HL-60 (cell line): Measurements from ENCODE around the gene ADAMTS15.
A peak's percentile ranks its signal among the peaks of the same experiment; 100 is the strongest.

ENCODE experiments used
- DNase-seq, 2 experiments: peaks; one replicate each; pipeline ENCODE4 v3.0.0-alpha.2; 2010 to 2020; ENCODE audit warnings: low read depth in 1 of 2, low spot score in 1 of 2
- H3K27ac ChIP-seq: fragments of 250-450 bp; sonication (Bioruptor Pico); replicated peaks from 2 replicates; pipeline ENCODE4 v1.5.1; 2020; ENCODE audit warnings: mild to moderate bottlenecking, moderate library complexity
- H3K27me3 ChIP-seq: fragments of 250-450 bp; sonication (Bioruptor Pico); 2 replicates; pipeline ENCODE4 v1.5.1; 2021; ENCODE audit warnings: mild to moderate bottlenecking, moderate library complexity; ENCODE audit not compliant: insufficient read depth, poor library complexity, severe bottlenecking
- H3K4me3 ChIP-seq: replicated peaks from 2 replicates; pipeline ENCODE4 v1.5.1; 2011; ENCODE audit warnings: mild to moderate bottlenecking, control low read depth, low read length; ENCODE audit not compliant: insufficient read depth
- CTCF ChIP-seq: IDR thresholded peaks from one replicate; pipeline ENCODE4 v1.5.1; 2011; ENCODE audit warnings: low read length, control low read depth, inconsistent platforms; ENCODE audit not compliant: insufficient read depth
- GABPA ChIP-seq: IDR thresholded peaks from 2 replicates; pipeline ENCODE4 v1.6.1; 2012; ENCODE audit warnings: low read depth
- POLR2AphosphoS5 ChIP-seq: IDR thresholded peaks from 2 replicates; pipeline ENCODE4 v1.6.1; 2012; ENCODE audit warnings: low read depth
- REST ChIP-seq: IDR thresholded peaks from 2 replicates; pipeline ENCODE4 v1.6.1; 2012; ENCODE audit warnings: low read depth; ENCODE audit not compliant: insufficient replicate concordance
- SPI1 ChIP-seq: IDR thresholded peaks from 2 replicates; pipeline ENCODE4 v1.6.1; 2012; ENCODE audit warnings: low read depth, mild to moderate bottlenecking, borderline replicate concordance
- long read RNA-seq: library from polyadenylated mRNA; unstranded; transcript quantifications from one replicate; pipeline ENCODE4 v2.0.0, GENCODE V29; 2020

The ADAMTS15 gene, protein sequence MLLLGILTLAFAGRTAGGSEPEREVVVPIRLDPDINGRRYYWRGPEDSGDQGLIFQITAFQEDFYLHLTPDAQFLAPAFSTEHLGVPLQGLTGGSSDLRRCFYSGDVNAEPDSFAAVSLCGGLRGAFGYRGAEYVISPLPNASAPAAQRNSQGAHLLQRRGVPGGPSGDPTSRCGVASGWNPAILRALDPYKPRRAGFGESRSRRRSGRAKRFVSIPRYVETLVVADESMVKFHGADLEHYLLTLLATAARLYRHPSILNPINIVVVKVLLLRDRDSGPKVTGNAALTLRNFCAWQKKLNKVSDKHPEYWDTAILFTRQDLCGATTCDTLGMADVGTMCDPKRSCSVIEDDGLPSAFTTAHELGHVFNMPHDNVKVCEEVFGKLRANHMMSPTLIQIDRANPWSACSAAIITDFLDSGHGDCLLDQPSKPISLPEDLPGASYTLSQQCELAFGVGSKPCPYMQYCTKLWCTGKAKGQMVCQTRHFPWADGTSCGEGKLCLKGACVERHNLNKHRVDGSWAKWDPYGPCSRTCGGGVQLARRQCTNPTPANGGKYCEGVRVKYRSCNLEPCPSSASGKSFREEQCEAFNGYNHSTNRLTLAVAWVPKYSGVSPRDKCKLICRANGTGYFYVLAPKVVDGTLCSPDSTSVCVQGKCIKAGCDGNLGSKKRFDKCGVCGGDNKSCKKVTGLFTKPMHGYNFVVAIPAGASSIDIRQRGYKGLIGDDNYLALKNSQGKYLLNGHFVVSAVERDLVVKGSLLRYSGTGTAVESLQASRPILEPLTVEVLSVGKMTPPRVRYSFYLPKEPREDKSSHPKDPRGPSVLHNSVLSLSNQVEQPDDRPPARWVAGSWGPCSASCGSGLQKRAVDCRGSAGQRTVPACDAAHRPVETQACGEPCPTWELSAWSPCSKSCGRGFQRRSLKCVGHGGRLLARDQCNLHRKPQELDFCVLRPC
- long read RNA-seq = 0 reads

DNA sequence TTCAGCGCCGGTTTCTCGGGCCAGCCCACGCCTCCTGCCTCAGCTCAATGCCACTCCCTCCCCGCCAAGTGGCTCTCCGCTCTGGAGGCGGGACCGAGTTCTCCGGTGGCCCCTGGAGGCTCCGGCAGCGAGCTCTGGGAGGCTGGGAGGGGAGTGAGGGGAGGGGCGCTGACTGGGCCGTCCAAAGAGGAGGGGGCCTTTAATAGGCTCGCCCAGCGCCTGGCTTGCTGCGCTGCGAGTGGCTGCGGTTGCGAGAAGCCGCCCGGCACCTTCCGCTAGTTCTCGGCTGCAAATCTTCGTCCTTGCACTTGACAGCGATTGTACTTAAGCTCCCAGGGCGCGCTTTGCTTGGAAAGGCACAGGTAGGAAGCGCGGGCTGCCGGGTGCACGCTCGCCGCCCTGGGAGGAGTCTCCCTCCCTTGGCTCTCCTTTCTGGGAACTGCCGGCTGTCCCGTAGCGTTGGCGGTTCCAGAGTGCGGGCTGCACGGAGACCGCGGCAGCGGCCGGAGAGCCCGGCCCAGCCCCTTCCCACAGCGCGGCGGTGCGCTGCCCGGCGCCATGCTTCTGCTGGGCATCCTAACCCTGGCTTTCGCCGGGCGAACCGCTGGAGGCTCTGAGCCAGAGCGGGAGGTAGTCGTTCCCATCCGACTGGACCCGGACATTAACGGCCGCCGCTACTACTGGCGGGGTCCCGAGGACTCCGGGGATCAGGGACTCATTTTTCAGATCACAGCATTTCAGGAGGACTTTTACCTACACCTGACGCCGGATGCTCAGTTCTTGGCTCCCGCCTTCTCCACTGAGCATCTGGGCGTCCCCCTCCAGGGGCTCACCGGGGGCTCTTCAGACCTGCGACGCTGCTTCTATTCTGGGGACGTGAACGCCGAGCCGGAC lies at the start of gene ADAMTS15:
ADAMTS15 (plus strand) TSS at position 230 of the 894 bp plus-strand sequence; CDS start at position 559, 329 bp downstream.
- DNase-seq = peak in 1 of 2 experiments; percentile 15
- Histone ChIP-seq H3K27ac (no peak within 1 kb of the TSS), H3K4me3 (peak within 1 kb of the TSS; percentile 16), H3K27me3 (peaks cover 46% of the 10 kb centered on the region)
- no peak for TF ChIP-seq CTCF
- TF ChIP-seq SPI1 = no peak
- no peak for TF ChIP-seq REST
- no peak for TF ChIP-seq GABPA
- no peak for TF ChIP-seq POLR2AphosphoS5

DNA sequence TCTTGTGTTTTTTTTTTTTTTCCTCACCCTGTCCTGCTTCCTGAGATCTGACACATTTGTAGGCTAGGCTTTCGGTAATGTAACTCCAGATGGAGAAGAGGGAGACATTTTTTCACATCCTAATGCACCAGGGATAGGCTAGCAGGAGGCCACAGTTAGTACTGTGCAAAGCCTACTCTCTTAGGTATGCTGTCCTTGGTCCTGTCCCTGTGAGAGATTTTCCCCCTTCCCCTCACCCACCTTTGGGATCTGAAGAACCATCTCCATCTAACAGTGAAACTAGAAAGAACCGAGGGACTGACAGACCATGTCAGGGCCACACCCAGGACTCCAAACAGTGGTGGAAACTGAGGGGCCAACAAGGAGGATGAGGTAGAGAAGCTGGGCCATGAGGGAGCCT lies 49.2 kb upstream of the ADAMTS15 start:
- peak; percentile 76 for TF ChIP-seq REST
- TF ChIP-seq SPI1 = no peak
- no peak for DNase-seq
- Histone ChIP-seq H3K27ac (no peak overlapping the region), H3K4me3 (no peak overlapping the region), H3K27me3 (peaks cover 2% of the 10 kb centered on the region)

- DNase-seq = peak; percentile 28 to 56
- no peak overlapping the region for H3K27ac ChIP-seq
These were observed 47.5 kb upstream of the ADAMTS15 start for GRCh38 chr11:130400781-130401483.

More at GRCh38 chr11:130400781-130401483, 47.5 kb upstream of the ADAMTS15 start:
- H3K27me3 ChIP-seq = peaks cover 2% of the 10 kb centered on the region
- TF ChIP-seq CTCF (no peak), REST (no peak), SPI1 (peak; percentile 45; the same call in 1 of the 2 replicates)
- no peak overlapping the region for H3K4me3 ChIP-seq
